WTC11 (cell line): Measurements from ENCODE around the gene TMEM100. TPM values are rescaled to one million over a fixed set of nuclear protein-coding genes. Genes with fewer than 3 reads are reported as not detected.
A peak's percentile ranks its signal among the peaks of the same experiment; 100 is the strongest.

Experiments
- ATAC-seq: fragments of 200-7000 bp; cut with Tn5 transposase; 2 replicates; pipeline ENCODE4 v1.10.0; 2021; ENCODE audit warnings: mild to moderate bottlenecking, moderate library complexity
- CTCF ChIA-PET: fragments of 300-600 bp; sonication (Branson Sonifier 250); formaldehyde crosslinking; loops from one replicate; lab custom pipeline; 2021; ENCODE audit warnings: antibody characterized with exemption; lab: Charles Lee
- POLR2A ChIA-PET: fragments of 350-600 bp; sonication (Branson Sonifier 250); formaldehyde crosslinking; loops from one replicate; lab custom pipeline; 2021; ENCODE audit warnings: antibody characterized with exemption; lab: Charles Lee
- DNase-seq: peaks from one replicate; pipeline ENCODE4 v3.0.0; 2021; ENCODE audit warnings: low spot score
- H3K27ac Mint-ChIP-seq: 2 replicates; pipeline ENCODE4 v1.8.0; 2021; ENCODE audit warnings: mixed read lengths
- H3K27me3 Mint-ChIP-seq: 2 replicates; pipeline ENCODE4 v1.8.0; 2021; ENCODE audit warnings: low read depth, mild to moderate bottlenecking, moderate library complexity, mixed read lengths
- H3K36me3 Mint-ChIP-seq: 2 replicates; pipeline ENCODE4 v1.8.0; 2021; ENCODE audit warnings: mixed read lengths
- H3K4me1 Mint-ChIP-seq: 2 replicates; pipeline ENCODE4 v1.8.0; 2022; ENCODE audit warnings: mixed read lengths
- H3K4me3 Mint-ChIP-seq: 2 replicates; pipeline ENCODE4 v1.8.0; 2021; ENCODE audit warnings: mild to moderate bottlenecking, moderate library complexity, mixed read lengths
- H3K9me3 Mint-ChIP-seq: 2 replicates; pipeline ENCODE4 v1.8.0; 2021; ENCODE audit warnings: mixed read lengths
- ELF4 ChIP-seq: sonication (generic); formaldehyde crosslinking; IDR thresholded peaks from 2 replicates; pipeline ENCODE4 v1.8.1; 2022; ENCODE audit warnings: low read depth, mild to moderate bottlenecking, moderate library complexity, missing genetic modification reagents
- EMX1 ChIP-seq: fragments of 250-450 bp; sonication (Bioruptor Pico); IDR thresholded peaks from 2 replicates; pipeline ENCODE4 v1.8.0; 2021; ENCODE audit warnings: mild to moderate bottlenecking
- ETV6 ChIP-seq: sonication (generic); formaldehyde crosslinking; IDR thresholded peaks from 2 replicates; pipeline ENCODE4 v1.8.1; 2022; ENCODE audit warnings: mild to moderate bottlenecking, missing genetic modification reagents
- GABPB1 ChIP-seq: sonication (generic); formaldehyde crosslinking; IDR thresholded peaks from 2 replicates; pipeline ENCODE4 v1.8.1; 2023; ENCODE audit warnings: mild to moderate bottlenecking, missing genetic modification reagents
- MLX ChIP-seq: sonication (generic); formaldehyde crosslinking; IDR thresholded peaks from 2 replicates; pipeline ENCODE4 v1.8.1; 2023; ENCODE audit warnings: mild to moderate bottlenecking, missing genetic modification reagents, moderate library complexity
- NFYB ChIP-seq: sonication (generic); formaldehyde crosslinking; conservative IDR thresholded peaks from 2 replicates; pipeline ENCODE4 v1.8.0; 2022; ENCODE audit warnings: low read depth, missing genetic modification reagents
- NR1H2 ChIP-seq: sonication (generic); formaldehyde crosslinking; IDR thresholded peaks from 2 replicates; pipeline ENCODE4 v1.9.0; 2021; ENCODE audit warnings: mild to moderate bottlenecking, moderate library complexity, missing genetic modification reagents
- OVOL2 ChIP-seq: fragments of 250-450 bp; sonication (Bioruptor Pico); IDR thresholded peaks from 2 replicates; pipeline ENCODE4 v1.9.0; 2021; ENCODE audit warnings: mild to moderate bottlenecking, borderline replicate concordance
- STAT6 ChIP-seq: sonication (generic); formaldehyde crosslinking; conservative IDR thresholded peaks from 2 replicates; pipeline ENCODE4 v1.8.1; 2023; ENCODE audit warnings: mild to moderate bottlenecking, low read depth, missing genetic modification reagents, moderate library complexity
- USF2 ChIP-seq: sonication (generic); formaldehyde crosslinking; IDR thresholded peaks from 2 replicates; pipeline ENCODE4 v1.8.1; 2023; ENCODE audit warnings: mild to moderate bottlenecking, missing genetic modification reagents, moderate library complexity
- ZNF263 ChIP-seq: sonication (generic); formaldehyde crosslinking; IDR thresholded peaks from 2 replicates; pipeline ENCODE4 v1.8.1; 2022; ENCODE audit warnings: low read depth, mild to moderate bottlenecking, moderate library complexity, missing genetic modification reagents
- ZNF317 ChIP-seq: sonication (generic); formaldehyde crosslinking; IDR thresholded peaks from 2 replicates; pipeline ENCODE4 v1.8.1; 2023; ENCODE audit warnings: low read depth, mild to moderate bottlenecking, moderate library complexity, missing genetic modification reagents, borderline replicate concordance
- ZNF423 ChIP-seq: fragments of 250-450 bp; sonication (Bioruptor Pico); IDR thresholded peaks from 2 replicates; pipeline ENCODE4 v2.1.2; 2022; ENCODE audit warnings: mild to moderate bottlenecking, moderate library complexity
- total RNA-seq: library from RNA; stranded (reverse); gene quantifications from 3 replicates; pipeline ENCODE4 v1.2.3, GENCODE V29; 2021
- TF ChIP-seq, protein P1 (sequence below): sonication (generic); formaldehyde crosslinking; IDR thresholded peaks from 2 replicates; pipeline ENCODE4 v1.8.0; 2022; ENCODE audit warnings: mild to moderate bottlenecking, missing genetic modification reagents
- TF ChIP-seq, protein P2 (sequence below): fragments of 250-450 bp; sonication (Bioruptor Pico); IDR thresholded peaks from 2 replicates; pipeline ENCODE4 v1.8.0; 2021; ENCODE audit warnings: mild to moderate bottlenecking

Gene TMEM100
- total RNA-seq, 1 experiment from 2014 or later = 1.1 TPM

- no peaks in the 10 kb centered on the region for H3K36me3 Mint-ChIP-seq
- TF ChIP-seq ZNF317 (CRISPR knock-in tag) (no peak), ZNF423 (CRISPR knock-in tag) (no peak)
- CTCF ChIA-PET = no interaction called here
- H3K27me3 Mint-ChIP-seq = no peaks in the 10 kb centered on the region
- no peak overlapping the region for H3K4me3 Mint-ChIP-seq
- no peak for DNase-seq
- POLR2A ChIA-PET = no interaction called here
- H3K27ac Mint-ChIP-seq = peak overlapping the region; percentile 22; the same call in 1 of the 2 replicates
- ATAC-seq = no peak
- H3K9me3 Mint-ChIP-seq = peaks cover 2% of the 10 kb centered on the region; the same call in 1 of the 2 replicates
- H3K4me1 Mint-ChIP-seq = no peaks in the 10 kb centered on the region
These were observed 28.3 kb downstream of the TMEM100 start for GRCh38 chr17:55694286-55694910.

GRCh38 chr17:55693254-55694216 is 29.1 kb downstream of the TMEM100 start:
- POLR2A ChIA-PET = no interaction called here
- H3K27ac Mint-ChIP-seq = no peak overlapping the region
- no peak for ATAC-seq
- TF ChIP-seq GABPB1 (CRISPR knock-in tag) (no peak), USF2 (CRISPR knock-in tag) (no peak), ELF4 (no peak), EMX1 (CRISPR knock-in tag) (no peak), ETV6 (CRISPR knock-in tag) (no peak), STAT6 (CRISPR knock-in tag) (no peak), NR1H2 (CRISPR knock-in tag) (no peak), OVOL2 (CRISPR knock-in tag) (no peak), NFYB (CRISPR knock-in tag) (no peak), MLX (CRISPR knock-in tag) (no peak), ZNF263 (CRISPR knock-in tag) (no peak)
- TF ChIP-seq, protein P1, sequence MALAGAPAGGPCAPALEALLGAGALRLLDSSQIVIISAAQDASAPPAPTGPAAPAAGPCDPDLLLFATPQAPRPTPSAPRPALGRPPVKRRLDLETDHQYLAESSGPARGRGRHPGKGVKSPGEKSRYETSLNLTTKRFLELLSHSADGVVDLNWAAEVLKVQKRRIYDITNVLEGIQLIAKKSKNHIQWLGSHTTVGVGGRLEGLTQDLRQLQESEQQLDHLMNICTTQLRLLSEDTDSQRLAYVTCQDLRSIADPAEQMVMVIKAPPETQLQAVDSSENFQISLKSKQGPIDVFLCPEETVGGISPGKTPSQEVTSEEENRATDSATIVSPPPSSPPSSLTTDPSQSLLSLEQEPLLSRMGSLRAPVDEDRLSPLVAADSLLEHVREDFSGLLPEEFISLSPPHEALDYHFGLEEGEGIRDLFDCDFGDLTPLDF (CRISPR knock-in tag) = no peak
- TF ChIP-seq, protein P2, sequence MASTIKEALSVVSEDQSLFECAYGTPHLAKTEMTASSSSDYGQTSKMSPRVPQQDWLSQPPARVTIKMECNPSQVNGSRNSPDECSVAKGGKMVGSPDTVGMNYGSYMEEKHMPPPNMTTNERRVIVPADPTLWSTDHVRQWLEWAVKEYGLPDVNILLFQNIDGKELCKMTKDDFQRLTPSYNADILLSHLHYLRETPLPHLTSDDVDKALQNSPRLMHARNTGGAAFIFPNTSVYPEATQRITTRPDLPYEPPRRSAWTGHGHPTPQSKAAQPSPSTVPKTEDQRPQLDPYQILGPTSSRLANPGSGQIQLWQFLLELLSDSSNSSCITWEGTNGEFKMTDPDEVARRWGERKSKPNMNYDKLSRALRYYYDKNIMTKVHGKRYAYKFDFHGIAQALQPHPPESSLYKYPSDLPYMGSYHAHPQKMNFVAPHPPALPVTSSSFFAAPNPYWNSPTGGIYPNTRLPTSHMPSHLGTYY = no peak
- TF ChIP-seq, all 79 proteins: peak for 0
- Mint-ChIP-seq H3K36me3 (peaks cover under 1% of the 10 kb centered on the region; the same call in 1 of the 2 replicates), H3K4me3 (no peak overlapping the region), H3K4me1 (no peaks in the 10 kb centered on the region), H3K9me3 (peaks cover 7% of the 10 kb centered on the region), H3K27me3 (no peaks in the 10 kb centered on the region)
- DNase-seq = no peak
- CTCF ChIA-PET = no interaction called here
